ENCODE measurements around the gene GRAP. TPM values are rescaled to one million over a fixed set of nuclear protein-coding genes. Genes with fewer than 3 reads are reported as not detected.
"Not testable (repeated sequence)": the region's sequence is repeated elsewhere in the genome, so short reads cannot be mapped to it uniquely, and the experiment has no call there.

Gene GRAP
- total RNA-seq, 1 experiment from 2014 or later: 0.55 TPM

DNA sequence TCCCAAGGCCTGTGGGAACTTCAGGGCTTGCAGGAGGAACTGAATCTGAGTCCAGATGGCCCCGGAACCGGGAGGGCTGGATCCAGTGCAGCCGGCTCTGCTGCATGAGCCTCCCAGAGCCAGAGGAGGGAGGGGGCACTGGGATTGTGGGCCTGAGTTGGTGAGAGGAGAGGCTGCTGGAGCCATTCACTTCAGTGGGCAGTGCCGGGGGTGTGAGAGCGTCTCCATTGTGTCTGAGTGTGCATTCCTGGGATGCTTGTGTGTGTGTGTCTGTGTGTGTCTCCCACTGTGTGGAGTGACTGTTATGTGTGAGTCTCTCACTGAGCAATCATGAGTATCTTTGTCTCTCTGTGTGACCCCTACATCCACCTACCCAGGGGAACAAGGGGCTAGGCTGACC lies 17.0 kb downstream of the GRAP start:
- H3K27me3 Mint-ChIP-seq (ENCODE audit: low read depth); H2BK15ac ChIP-seq (ENCODE audit: low read depth, low read length); H3K4ac ChIP-seq (ENCODE audit: low read depth, low read length); H3K9me3 ChIP-seq (ENCODE audit: control insufficient read depth, low read depth, low read length); H3K79me2 ChIP-seq (ENCODE audit: insufficient read depth, low read length); H2BK5ac ChIP-seq (ENCODE audit: insufficient read length, low read length); H3K4me1 ChIP-seq (ENCODE audit: insufficient read depth, low read length); H4K20me1 ChIP-seq (ENCODE audit: control insufficient read depth, insufficient read depth, insufficient read length); H2BK120ac ChIP-seq (ENCODE audit: low read depth, low read length, poor library complexity, severe bottlenecking); H3K14ac ChIP-seq (ENCODE audit: insufficient read depth, low read length); H3K36me3 Mint-ChIP-seq (ENCODE audit: insufficient read depth in 1 of 3, low read depth in 3 of 3); H3K9me3 Mint-ChIP-seq; H3K23me2 ChIP-seq (ENCODE audit: insufficient read length, low read depth, low read length, poor library complexity, severe bottlenecking); H3K27ac ChIP-seq (ENCODE audit: insufficient read length, low read depth, low read length); H2AFZ ChIP-seq (ENCODE audit: low read length); H3K9ac ChIP-seq (ENCODE audit: extremely low read depth, insufficient read length, low read length); H4K5ac ChIP-seq (ENCODE audit: insufficient read length, low read depth, low read length); H3K4me1 Mint-ChIP-seq; H4K91ac ChIP-seq (ENCODE audit: insufficient read length, low read depth, low read length); H3K27ac Mint-ChIP-seq; H2BK20ac ChIP-seq (ENCODE audit: low read depth, low read length, poor library complexity, severe bottlenecking); H4K8ac ChIP-seq (replicated peaks; ENCODE audit: insufficient read length, low read depth, low read length); H2AK5ac ChIP-seq (ENCODE audit: insufficient read length, low read length); DNase-seq; H3K4me2 ChIP-seq (ENCODE audit: insufficient read depth, insufficient read length, low read length); H3T11ph ChIP-seq (ENCODE audit: low read length); H2BK12ac ChIP-seq (ENCODE audit: insufficient read length, low read depth, low read length); H3K79me1 ChIP-seq (ENCODE audit: insufficient read depth, low read depth, low read length, poor library complexity, severe bottlenecking); H3K18ac ChIP-seq (ENCODE audit: insufficient read length, low read depth, low read length); H3K23ac ChIP-seq (ENCODE audit: insufficient read length, low read depth, low read length); H3K27me3 ChIP-seq (ENCODE audit: insufficient read depth, low read length); H3K56ac ChIP-seq (ENCODE audit: insufficient read length, low read depth, low read length): not testable (repeated sequence)
- no CpG with 5 or more reads among the region's 5 CpGs for WGBS (ENCODE audit: extremely low coverage, insufficient read length, low lambda C conversion rate)
- peak overlapping the region in 1 of 2 experiments; percentile 23; a peak in 1 of 5 replicates for H3K4me3 Mint-ChIP-seq

DNA sequence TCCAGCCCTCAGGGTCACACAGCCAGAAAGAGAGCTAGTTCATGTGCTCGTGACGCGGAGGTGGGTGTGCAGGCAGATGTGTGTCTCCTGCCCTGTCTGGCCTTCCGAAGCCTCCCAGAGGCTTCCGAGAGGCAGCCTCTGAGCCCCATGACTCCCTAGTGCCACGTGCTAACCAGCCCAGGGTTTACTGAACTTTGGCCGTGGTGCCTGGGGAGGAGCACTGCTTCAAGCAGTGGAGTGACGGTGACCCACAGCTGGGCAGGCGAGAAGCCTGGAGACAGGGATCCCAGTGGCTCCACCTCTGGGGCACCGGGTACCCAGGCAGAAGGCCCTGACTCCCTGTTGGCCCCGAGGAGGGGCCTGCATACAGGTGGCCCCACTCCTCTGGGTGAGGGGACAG lies 18.1 kb downstream of the GRAP start:
- no CpG with 5 or more reads among the region's 11 CpGs for WGBS (ENCODE audit: extremely low coverage, insufficient read length, low lambda C conversion rate)
- H3K4me3 Mint-ChIP-seq; H3K23ac ChIP-seq (ENCODE audit: insufficient read length, low read depth, low read length); H3K14ac ChIP-seq (ENCODE audit: insufficient read depth, low read length); H3K23me2 ChIP-seq (ENCODE audit: insufficient read length, low read depth, low read length, poor library complexity, severe bottlenecking); H3K27me3 Mint-ChIP-seq (ENCODE audit: low read depth); H3K9me3 ChIP-seq (ENCODE audit: control insufficient read depth, low read depth, low read length); H4K8ac ChIP-seq (replicated peaks; ENCODE audit: insufficient read length, low read depth, low read length); H2BK15ac ChIP-seq (ENCODE audit: low read depth, low read length); H3K27me3 ChIP-seq (ENCODE audit: insufficient read depth, low read length); H4K5ac ChIP-seq (ENCODE audit: insufficient read length, low read depth, low read length); H3K4me1 ChIP-seq (ENCODE audit: insufficient read depth, low read length); H3K9me3 Mint-ChIP-seq; H3K36me3 Mint-ChIP-seq (ENCODE audit: insufficient read depth in 1 of 3, low read depth in 3 of 3); H3K9ac ChIP-seq (ENCODE audit: extremely low read depth, insufficient read length, low read length); H3K27ac ChIP-seq (ENCODE audit: insufficient read length, low read depth, low read length); H2BK120ac ChIP-seq (ENCODE audit: low read depth, low read length, poor library complexity, severe bottlenecking); H2AFZ ChIP-seq (ENCODE audit: low read length); H3K4me2 ChIP-seq (ENCODE audit: insufficient read depth, insufficient read length, low read length); DNase-seq; H3K79me1 ChIP-seq (ENCODE audit: insufficient read depth, low read depth, low read length, poor library complexity, severe bottlenecking); H3K4me1 Mint-ChIP-seq; H3T11ph ChIP-seq (ENCODE audit: low read length); H4K91ac ChIP-seq (ENCODE audit: insufficient read length, low read depth, low read length); H3K18ac ChIP-seq (ENCODE audit: insufficient read length, low read depth, low read length); H4K20me1 ChIP-seq (ENCODE audit: control insufficient read depth, insufficient read depth, insufficient read length); H2AK5ac ChIP-seq (ENCODE audit: insufficient read length, low read length); H2BK20ac ChIP-seq (ENCODE audit: low read depth, low read length, poor library complexity, severe bottlenecking); H3K27ac Mint-ChIP-seq; H2BK5ac ChIP-seq (ENCODE audit: insufficient read length, low read length); H3K4ac ChIP-seq (ENCODE audit: low read depth, low read length); H3K56ac ChIP-seq (ENCODE audit: insufficient read length, low read depth, low read length); H2BK12ac ChIP-seq (ENCODE audit: insufficient read length, low read depth, low read length); H3K79me2 ChIP-seq (ENCODE audit: insufficient read depth, low read length): not testable (repeated sequence)

Data from H9 (cell line).